GM19193 (cell line): Measurements from ENCODE around the gene CTNNBL1.

Experiments
- POLR2A ChIP-seq: IDR thresholded peaks from 4 replicates; pipeline ENCODE4 v1.6.1; 2011; ENCODE audit not compliant: insufficient read depth, insufficient read length; ENCODE audit errors: extremely low read depth

The CTNNBL1 gene, protein sequence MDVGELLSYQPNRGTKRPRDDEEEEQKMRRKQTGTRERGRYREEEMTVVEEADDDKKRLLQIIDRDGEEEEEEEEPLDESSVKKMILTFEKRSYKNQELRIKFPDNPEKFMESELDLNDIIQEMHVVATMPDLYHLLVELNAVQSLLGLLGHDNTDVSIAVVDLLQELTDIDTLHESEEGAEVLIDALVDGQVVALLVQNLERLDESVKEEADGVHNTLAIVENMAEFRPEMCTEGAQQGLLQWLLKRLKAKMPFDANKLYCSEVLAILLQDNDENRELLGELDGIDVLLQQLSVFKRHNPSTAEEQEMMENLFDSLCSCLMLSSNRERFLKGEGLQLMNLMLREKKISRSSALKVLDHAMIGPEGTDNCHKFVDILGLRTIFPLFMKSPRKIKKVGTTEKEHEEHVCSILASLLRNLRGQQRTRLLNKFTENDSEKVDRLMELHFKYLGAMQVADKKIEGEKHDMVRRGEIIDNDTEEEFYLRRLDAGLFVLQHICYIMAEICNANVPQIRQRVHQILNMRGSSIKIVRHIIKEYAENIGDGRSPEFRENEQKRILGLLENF

DNA sequence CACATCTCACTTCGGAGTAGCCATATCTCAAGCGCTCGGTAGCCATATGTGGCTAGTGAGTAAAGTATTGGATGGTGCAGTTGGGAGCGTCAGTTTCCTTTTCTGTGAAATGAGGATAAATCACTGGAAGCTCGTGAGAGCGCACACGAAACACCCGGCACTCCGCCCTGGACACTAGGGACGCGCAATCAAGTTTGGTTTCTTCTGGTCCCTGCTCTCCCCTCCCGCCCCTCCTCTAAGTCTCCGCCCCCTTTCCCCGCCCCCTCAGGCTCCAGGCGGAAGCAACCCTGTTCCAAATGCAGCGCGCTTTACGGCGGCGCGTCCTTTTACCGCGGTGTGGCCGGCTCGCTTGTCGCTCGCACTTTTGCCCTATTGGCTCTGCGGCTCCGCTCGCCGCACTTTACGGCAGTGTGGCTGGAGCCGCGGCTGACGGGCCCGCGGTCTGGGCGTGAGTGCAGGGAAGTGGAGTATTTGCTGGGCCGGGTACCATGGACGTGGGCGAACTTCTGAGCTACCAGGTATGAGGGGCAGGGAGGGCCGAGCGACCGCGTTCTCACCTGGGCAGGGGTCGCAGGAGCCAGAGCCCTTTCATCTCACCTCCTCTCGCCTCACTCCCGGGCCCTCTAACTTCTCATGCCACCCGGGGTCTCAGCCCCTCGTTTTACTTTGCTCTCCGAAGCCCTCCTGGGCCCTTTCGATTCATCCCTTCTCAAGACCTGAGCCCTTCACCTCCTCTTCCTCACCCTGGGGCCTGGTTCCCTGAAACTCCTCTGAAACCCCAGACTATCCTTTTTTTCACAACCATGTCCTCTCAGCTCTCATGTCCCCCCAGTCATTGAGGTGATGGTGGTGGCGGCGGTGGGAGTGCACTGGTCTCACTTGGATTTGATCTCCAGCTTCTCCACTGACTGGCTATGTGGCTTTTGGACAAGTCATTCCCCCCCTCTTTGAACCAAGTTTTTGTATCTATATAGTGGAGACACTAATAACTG is at the start of gene CTNNBL1:
TSS of gene CTNNBL1 (plus strand) at position 396 of the 992 bp plus-strand sequence. CDS start at position 489, 93 bp downstream.
- peak; percentile 77 for TF ChIP-seq POLR2A

DNA sequence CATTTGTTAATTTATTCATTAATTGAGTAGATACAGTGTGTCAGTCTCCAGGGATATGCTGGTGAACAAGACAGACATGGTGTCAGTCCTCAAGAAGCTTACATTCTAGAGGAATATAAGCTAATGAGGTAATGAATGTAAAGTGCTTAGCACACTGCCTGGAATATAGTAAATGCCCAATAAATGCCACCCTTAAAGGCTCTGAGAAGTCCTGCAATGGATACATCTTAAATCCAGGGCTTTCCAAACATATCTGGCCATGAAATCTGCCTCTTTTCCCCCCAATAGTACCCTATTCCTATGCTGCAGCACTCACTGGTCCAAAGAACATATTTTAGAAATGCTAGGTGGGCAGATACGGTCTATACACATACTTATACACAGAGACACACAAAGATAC is 49.2 kb upstream of the CTNNBL1 start:
- TF ChIP-seq POLR2A, result no peak

DNA sequence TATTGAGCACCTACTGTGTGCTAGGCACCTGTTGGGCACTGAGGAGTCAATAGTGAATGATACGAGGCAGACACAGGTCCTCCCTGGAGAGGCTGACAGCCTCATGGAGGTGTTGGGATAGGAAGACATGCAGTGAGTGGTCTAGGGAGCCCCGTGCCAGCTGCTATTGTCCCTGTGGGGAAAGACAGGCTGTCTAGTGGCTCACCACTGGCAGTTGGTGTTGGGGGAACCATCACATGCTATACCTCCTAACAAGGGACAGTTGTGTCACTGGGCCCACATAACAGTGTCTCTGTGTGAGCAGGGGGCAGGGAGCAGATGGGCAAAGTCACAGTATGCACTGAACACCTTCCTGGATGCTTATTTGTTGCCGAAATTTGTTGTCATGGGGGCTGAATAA is 45.9 kb upstream of the CTNNBL1 start:
- TF ChIP-seq POLR2A, result no peak

DNA sequence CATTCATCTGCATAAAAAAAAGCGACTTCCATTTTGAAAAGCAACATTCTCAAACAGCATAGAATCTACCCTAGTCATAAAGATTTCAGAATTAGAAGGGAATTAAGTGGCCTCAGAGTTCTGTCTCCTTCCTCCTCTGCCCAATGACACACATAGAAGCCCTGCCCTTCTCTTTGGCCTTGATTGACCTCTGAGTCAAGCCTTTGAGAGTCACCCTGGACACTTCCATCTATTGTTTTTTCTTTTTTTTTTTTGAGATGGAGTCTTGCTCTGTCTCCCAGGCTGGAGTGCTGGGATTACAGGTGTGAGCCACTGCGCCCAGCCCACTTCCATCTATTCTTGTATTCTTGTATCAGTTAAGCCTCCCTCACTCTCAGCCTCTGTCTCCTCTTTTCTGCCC is 44.8 kb upstream of the CTNNBL1 start:
- TF ChIP-seq POLR2A, result no peak

DNA sequence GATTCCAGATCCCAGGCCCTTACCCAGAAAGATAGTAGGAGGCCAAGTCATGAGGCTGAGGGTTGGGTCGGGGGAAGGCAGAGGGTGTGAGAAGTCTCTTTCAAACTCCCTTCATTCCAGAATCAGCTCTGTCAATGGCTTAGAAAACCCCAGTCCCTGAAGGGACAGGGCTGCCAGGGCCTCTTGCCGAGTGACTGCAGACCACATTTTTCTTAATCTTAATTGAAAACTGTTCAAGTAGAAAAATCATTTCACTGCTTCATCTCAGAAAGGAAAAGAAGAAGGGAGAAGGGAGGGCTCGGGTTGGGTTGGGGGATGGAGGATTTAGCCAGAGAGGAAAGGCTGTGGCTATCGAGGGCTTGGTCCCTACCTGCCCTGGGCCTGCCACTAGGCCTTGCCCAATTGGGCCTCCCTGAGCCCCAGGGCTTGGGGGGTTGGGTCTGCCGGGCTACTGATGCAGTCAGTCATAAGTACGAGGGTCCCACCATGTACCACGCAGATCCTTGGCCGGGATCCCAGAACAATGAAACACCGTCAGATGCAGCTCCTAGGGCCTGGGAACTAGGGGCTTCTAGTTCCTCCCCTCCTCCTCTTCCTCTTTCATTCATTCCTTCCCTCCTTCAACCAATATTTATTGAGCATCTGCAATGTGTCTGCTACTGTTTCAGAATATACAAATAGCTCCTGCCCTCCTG is 44.0 kb upstream of the CTNNBL1 start:
- TF ChIP-seq POLR2A, result no peak

DNA sequence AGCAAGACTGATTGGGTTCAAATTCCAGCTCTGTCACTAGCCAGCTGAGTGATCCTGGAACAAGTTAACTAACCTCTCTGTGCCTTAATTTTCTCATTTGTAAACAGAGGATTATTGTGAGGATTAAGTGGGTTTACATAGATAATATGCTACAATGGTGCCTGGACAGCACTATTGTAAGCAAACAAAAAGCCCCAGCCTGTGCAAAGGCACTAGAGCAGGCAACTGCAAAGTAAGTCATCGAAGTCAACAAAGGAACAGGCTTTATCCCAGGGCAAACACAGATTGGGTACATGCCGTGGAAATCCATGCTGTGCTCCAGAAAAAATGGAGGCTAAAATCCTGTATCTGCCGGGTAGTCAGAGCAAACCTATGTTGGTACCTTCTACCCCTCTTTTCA is 43.2 kb upstream of the CTNNBL1 start:
- no peak for TF ChIP-seq POLR2A

DNA sequence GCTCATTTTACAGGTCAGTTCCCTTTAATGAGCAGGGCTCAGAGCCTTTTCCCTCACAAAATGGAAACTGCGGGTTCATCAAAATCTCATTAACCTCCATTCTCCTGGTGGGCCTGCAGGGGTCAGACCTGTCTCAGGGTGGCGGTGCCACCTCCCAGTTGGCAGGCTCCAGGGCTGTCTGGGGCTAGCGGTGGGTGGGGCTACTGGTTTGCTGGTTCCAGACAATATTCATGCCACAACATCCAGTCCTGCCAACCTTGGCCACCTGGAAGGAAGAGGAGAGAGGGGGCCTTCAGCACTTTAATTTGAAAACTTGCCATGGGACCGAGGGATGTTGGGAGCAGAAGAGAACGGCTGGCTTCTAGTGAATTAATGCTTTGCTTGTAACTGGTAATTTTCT is 41.9 kb upstream of the CTNNBL1 start:
- TF ChIP-seq POLR2A, result no peak

DNA sequence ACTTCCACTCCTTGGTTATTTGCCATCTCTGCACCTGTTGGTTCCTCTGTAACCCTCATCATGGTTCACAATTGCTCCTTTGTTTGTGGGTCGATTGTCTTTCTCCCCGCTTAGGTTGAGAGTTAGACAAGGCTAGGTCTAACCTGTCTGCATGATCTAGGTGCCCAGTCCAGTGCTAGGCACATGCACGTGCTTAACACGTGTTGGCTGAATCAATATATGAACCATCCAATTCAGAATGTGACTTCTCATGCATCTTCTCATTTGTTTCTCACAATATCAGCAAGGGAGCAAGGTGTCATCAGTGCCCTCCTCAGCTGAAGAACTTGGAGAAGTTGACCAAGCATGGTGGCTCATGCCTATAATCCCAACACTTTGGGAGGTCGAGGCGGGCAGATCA is 36.9 kb upstream of the CTNNBL1 start:
- no peak for TF ChIP-seq POLR2A

DNA sequence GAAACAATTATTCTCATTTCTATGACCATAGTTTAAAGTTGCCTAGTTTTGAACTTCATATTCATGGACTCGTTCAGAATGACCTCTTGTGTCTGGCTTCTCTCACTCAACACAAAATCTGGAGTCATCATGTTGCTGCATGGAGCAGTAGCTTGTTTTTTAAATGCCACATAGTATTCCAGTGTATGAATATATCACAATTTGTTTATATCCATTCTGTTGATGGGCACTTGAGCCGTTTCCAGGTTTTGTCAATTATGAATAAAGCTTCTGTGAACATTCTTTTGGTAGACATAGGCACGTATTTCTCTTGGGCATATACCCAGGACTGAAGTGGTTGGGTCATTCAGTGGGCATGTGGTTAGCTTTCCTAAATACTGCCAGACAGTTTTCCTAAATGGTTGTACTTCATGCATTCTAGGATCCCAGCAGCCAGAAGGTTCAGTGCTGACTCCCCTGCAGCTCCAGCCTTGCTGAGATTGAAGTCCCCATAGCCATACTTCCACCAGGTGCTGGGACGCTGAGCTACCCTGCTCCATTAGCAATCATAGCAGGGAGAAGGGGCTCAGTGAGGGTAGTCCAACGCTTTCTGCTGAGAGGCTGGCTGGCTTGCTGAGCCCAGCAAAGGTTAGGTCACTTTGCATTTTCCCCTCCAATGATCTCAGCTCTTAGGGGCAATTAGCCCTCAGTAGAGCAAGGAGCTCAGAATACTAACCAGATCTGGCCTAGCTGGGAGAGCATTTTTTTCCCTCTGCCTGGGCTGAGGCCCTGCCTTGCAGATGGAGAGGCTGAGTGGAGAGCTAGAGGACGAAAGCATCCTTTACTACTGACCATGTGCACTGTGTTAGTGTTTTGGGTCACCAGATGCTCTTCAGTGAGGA is 35.7 kb upstream of the CTNNBL1 start:
- TF ChIP-seq POLR2A, result no peak

DNA sequence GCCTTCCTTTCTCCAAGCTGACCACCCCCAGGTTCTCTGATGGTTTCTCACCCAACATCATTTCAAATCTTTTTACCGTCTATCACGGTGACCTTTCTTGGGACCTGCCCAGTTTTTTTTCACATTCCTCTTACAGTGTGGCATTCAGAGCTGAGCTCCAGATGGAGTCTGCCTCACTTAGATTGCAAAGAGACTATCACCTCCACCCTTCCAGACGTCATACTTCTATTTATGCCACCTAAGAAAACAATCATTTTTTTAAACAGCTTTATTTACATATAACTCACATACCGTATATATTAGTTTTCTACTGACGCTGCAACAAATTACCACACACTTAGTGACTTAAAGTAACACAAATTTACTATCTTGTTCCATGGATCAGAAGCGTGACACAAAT is 32.3 kb upstream of the CTNNBL1 start:
- TF ChIP-seq POLR2A, result no peak

DNA sequence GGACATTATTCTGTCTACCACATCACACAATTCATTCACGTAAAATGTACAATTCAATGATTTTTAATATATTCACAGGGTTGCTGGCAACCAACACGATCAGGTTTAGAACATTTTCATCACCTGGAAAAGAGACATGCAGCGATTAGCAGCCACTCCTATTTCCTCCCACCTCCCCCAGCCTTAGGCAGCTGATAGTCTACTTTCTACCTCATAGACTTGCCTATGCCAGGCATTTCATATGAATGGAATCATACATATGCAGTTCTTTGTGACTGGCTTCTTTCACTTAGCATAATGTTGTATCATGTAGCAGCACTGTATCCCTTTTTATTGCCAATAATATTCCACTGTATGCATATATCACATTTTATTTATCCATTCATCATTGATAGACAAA is 31.5 kb upstream of the CTNNBL1 start:
- TF ChIP-seq POLR2A, result no peak

DNA sequence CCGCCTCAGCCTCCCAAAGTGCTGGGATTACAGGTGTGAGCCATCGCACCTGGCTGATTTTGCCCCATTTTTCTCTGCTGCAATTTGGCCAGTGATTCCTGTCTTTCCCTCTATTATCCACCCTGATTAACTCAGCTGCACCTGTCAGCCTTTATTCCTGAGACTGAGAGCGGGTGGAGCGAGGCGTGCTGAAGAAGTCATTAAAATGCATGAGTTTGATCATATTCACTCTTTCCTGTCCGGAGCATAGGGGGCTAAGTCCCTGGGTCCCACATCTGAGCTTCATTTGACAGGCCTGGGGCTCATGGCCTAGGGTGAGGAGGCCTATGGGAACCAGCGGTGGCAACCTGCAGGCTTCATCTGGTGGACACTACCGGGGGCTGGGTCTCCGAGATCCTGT is 25.7 kb upstream of the CTNNBL1 start:
- no peak for TF ChIP-seq POLR2A

DNA sequence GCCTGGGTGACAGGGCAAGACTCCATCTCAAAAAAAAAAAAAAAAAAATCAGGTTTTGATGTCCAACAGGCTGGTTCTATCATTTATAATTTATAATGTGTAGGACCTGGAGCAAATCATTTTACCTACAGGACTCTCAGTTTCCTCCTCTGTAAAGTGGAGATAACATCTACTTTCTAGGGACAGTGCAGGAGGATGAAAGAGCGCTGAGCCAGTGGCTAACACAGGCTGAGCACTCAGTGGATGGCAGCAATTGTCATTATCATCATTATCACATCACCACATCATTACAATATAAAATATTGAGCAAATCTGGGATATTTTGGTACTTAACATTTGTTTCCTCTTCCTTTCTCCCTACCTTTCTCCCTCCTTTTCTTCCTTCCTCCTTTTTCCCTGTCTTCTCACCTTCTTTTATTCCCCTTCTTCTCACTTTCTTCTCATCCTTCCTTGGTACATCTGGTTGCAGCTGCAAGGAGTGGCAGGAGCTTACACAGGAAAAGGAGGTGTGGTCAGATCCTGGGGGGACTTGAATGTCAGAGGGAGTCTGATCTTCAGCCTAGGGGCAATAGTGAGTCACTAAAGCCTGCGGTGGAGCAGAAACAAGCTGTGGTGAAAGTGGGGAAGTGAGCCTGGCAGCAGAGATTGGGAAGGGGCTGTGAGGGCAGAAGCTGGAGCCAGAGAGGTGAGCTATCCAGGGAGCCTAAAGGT is 24.6 kb upstream of the CTNNBL1 start:
- no peak for TF ChIP-seq POLR2A
